Stimulated activated CD8-positive, alpha-beta memory T cell treated with anti-CD3 and anti-CD28 coated beads, Interleukin-4, amount 100 ng/mL, for 48 hours (primary cell): Measurements from ENCODE around the gene VAPB.

Source experiments
- DNase-seq: peaks from one replicate; pipeline ENCODE4 v3.0.0-alpha.2; 2020

The VAPB gene

DNA sequence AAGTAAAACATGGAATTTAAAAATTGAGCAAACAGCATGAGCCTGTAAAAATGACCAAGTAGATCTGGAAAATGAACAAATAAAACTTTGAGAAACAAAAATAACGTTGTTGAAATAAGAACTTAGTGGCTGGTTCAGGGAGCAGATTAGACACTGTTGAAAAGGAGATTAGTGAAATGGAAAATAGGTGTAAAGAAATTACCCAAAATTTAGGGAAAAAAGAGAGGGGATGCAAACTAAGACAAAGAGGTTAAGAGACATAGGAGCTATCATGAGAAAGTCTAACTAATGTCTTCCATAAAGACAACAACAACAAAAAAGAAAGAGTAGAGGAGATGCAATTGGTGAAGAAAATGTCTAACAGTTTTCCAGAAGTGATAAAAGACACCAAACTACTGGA is 97.2 kb downstream of the VAPB start:
- no peak for DNase-seq

DNA sequence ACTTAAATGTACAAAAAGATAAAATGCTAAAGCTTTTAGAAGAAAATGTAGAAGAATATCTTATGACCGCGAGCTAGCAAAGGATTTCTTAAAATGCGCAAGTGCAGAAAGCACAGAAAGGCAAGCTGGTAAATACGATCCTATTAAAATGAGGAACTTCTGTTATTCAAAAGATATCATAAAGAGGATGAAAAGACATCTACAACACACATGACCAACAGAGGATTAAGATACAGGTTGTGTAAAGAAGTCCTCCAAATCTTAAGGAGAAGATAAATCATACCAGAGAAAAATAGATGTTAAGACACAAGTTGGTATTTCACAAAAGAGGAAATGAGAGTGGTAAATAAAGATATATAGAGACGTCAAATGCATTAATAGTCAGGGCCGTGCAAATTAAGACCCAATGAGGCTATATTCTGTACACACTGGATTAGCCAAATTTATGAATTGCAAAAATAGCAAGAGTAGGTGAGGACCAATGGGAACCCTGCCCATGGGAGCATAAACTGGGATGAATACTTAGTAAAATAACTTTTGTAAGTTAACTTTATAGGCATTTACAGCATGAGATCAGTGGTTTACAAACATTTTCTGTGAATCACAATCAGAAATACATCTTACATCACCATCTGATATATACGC is 103.2 kb downstream of the VAPB start:
- DNase-seq: no peak

DNA sequence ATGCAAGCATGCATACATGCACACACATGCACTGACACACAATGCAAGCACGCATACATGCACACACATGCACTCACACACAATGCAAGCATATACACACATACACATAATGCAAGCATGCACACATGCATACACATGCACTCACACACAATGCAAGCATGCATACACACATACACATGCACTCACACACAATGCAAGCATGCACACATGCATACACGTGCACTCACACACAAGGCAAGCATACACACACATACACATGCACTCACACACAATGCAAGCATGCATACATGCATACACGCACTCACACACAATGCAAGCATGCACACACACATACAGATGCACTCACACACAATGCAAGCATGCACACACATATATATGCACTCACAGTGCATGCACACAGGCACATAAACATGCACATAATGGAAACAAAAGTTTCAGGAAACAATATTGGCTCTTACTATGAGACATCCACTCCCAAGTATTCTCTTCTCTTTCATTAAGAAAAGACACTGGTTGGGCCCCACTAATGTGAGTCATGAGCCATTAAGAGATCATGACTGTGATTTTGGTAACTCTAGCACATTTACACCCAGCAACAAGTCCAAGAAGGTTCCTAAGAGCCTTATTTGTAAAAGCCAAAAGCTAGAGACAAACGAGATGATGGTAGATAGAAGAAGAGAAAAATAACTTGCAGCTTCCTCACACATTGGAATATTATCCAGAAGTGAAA is 103.9 kb downstream of the VAPB start:
- DNase-seq: no peak

DNA sequence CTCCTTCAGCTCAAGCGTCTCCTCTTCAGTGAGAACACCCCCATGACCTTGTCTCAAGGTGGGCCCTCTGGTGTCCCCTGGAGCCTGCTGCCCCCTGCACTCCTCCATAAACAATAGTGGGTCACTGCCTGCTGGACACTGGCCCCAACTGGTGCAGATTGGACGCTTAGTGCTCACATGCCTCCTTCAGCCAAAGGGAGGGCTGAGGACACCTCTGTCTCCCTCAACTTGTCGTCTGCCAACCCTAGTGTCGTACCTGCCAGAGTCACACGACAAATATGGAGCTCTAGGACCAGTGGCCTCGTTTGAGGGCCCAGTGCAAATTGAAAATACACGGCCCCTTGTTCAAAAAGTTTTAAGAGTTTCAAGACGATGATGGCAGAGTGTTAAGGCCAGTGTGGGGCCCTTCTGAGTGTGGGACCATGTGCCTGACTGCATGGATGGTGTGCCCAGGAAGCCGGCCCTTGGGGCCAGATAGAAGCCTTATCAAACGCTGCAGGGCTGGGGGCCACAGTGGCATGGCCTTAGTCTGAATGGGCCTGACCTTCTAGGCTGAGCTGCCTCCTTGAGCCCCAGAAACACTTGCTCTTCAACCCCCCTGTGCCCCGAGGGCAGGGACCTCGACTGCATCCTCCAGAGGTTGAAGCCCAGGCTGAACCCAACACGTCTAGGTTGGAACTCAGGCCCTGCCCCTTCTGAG is 106.0 kb downstream of the VAPB start:
- DNase-seq: no peak

DNA sequence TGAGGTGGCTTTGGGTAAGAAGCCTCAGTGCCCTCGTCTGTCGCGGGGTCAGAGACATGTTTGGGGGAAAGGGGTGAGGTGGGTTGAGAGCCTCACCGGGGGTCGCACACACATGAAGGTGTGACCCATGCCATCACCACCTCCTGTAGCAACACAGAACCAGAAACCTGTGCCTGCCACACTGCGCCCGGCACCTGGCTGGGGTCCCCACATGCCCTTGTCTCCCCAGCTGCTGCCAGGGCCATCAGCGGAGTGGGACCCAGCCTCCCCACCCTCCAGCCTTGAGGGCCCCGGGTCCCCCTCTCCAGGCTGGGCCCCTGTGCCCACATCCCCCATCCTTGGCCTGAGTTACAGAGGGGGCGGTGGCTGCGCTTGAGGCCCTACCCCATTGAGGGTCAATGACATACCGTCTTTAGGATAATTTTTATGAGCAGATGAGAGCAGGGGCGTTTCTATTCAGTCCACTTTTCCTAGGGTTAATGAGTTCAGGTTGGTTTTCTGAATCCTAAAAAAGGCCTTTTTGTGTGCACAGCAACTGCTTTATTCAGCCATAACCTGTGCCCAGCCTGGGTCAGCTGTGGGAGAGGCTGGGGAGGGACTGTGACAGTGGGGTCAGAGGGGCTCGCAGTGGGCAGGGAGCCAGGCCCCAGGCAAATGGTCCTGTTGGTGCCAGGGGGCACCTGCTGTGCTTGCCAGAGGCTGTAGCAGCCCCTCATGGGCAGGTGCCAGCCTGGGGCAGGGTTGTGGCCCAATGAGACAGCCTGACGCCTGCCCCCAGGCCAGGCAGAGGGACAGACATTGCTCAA is 106.8 kb downstream of the VAPB start:
- DNase-seq: no peak

DNA sequence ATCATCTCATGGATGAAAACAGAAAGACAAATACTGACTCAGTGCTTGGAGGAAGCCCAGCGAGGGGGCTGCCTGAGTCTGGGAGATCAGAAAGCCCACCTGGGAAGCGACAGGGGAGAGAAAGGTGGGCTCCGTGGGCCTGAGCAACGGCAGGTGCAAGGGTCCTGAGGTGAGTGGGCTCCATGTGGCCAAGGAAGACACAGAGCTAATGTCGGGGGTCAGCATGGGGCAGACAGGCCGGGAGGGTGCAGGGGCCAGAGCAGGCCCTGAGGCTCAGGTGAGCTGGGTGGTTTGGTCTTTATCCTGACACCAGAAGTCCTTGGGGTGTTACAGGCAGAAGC is 107.4 kb downstream of the VAPB start:
- DNase-seq: no peak

DNA sequence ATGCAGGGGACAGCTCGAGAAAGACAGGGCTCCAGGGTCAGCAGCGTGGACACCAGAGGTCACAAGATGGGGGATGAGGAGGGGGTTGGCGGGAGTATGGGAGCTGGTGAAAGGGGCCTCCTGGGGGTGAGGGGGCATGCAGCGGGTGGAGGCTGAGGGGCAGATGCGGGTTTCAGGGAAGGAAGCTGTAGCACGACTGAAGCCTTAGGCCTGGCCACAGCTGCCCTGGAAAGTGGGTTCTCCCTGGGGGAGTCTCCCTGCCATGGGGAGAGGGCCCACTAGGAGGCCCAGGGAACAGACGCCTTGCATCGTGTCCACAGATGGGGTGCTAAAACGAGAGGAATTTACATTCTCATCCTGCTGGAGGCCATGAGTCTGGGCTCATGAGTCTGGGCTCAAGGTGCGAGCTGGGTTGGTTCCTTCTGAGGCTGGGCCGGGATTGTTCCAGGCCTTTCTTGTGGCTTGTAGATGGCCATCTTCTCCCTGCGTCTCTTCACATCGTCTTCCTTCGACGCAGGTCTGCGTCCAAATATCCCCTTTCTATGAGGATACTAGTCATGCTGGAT is 108.1 kb downstream of the VAPB start:
- DNase-seq: no peak

DNA sequence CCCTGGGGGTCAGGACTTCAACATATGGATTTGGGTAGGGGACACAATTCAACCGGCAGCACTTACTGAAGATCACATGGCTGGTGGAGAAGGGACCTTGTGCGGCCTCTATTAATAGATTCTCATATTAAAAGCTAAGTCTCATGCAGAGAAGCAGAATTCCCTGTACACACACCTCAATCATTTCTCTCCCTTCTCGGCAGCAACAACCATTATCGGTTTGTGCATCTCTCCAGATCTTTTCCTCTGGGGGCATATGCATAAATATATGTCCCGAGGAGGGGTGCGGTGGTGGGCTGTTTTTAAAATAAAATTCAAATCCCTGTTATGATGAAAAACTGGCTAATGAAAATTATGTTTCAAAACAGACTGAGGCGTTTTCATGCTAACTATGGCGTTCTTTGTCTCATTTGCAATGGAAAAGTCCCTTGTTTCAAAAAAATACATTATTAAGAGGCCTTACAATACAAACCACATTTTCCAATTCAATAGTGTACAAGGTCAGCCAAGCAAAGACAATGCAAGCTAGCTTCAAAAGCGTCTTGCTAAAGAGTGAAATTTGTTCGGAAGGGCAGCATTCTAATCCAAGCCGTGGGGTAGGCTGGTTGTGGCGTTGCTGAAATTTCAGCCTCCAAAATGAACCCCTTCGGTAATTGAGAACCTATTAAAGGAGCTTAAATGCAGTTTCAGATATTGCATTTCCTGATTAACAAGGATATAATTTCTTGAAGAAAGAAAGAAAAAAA is 108.9 kb downstream of the VAPB start:
- no peak for DNase-seq

DNA sequence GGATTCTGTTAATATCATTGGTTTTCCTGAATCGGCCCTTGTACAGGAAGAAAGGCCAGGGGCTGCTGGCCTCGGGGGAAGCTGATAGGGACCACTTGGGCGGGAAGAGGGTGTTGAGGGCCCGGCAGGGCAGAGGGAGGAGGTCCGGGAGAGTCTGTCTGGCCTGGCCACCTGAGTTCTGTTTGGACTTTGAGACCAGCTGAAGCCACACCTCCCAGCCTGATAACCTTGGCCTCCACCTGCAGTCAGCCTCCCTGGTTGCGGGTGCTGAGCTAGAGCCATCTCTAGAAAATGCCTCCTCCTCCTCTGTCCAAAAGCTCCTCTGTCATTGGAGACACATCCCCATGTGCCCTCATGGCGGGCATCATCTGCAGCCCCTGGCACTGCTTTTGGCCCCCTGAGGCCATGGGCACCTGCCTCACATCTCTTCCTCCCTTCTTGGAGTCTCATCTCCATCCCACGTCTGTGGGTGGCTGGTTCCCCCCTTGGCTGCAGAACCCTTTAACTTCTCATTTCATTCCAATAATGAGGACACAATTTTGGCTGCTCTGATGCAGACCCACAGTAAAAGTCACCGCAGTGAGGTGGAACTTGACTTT is 109.5 kb downstream of the VAPB start:
- DNase-seq: no peak

DNA sequence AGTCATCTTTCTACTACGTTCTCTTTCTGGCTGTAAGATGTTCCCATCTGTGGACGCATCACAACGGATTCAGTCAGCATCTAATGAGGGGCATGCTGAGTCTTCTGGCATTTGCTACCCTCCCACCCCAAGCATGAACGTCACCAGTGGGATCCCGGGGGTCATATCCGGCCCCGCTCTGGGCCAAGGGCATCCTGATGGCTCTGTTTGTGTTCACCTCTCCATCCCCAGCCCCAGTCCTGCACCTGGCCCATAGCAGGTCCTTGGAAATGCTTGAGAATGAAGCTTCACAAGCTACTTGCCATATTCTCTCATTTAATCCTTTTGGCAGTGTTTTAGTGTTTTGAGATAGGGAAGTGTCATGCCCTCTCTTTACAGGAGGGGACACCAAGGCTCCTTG is 111.2 kb downstream of the VAPB start:
- no peak for DNase-seq
